OCI-LY7 (cell line): ENCODE data around the gene STAT6. TPM values are rescaled to one million over a fixed set of nuclear protein-coding genes. Genes with fewer than 3 reads are reported as not detected.
A peak's percentile ranks its signal among the peaks of the same experiment; 100 is the strongest.

Experiments
- BruUV-seq: library from RNA; stranded (reverse); fragments of 400-500 nt; replicated peaks from 2 replicates; lab custom pipeline; 2021; lab: Mats Ljungman, UMichigan
- CTCF ChIA-PET: fragments of 300-600 bp; sonication (Branson Sonifier 250); formaldehyde crosslinking; loops from one replicate; lab custom pipeline; 2022; ENCODE audit warnings: antibody characterized with exemption; ENCODE audit not compliant: unreplicated experiment; lab: Charles Lee
- POLR2A ChIA-PET: fragments of 300-600 bp; sonication (Branson Sonifier 250); formaldehyde crosslinking; loops from one replicate; lab custom pipeline; 2022; ENCODE audit warnings: antibody characterized with exemption; lab: Charles Lee
- DNase-seq: peaks from one replicate; pipeline ENCODE4 v3.0.0-alpha.2; 2015; ENCODE audit warnings: low spot score
- H2AFZ ChIP-seq: fragments of 200-600 bp; sonication (generic), shearing (Covaris generic); 2 replicates; pipeline ENCODE4 v1.6.1; 2014; ENCODE audit warnings: mild to moderate bottlenecking, antibody characterized with exemption, low read length, moderate library complexity
- H3K27ac ChIP-seq: fragments of 200-600 bp; sonication (generic); 2 replicates; pipeline ENCODE4 v1.5.1; 2014; ENCODE audit warnings: mixed run types, low read depth, mild to moderate bottlenecking, moderate library complexity, low read length, inconsistent platforms; ENCODE audit not compliant: poor library complexity, severe bottlenecking
- H3K36me3 ChIP-seq: fragments of 200-600 bp; sonication (generic); 2 replicates; pipeline ENCODE4 v1.6.1; 2014; ENCODE audit warnings: mild to moderate bottlenecking, antibody characterized with exemption, low read length, moderate library complexity, mixed read lengths; ENCODE audit not compliant: insufficient read depth
- H3K4me1 ChIP-seq: fragments of 200-600 bp; sonication (generic); 2 replicates; pipeline ENCODE4 v1.5.1; 2014; ENCODE audit warnings: mild to moderate bottlenecking, low read length; ENCODE audit not compliant: insufficient read depth, poor library complexity, severe bottlenecking
- H3K4me2 ChIP-seq: fragments of 200-600 bp; sonication (generic); 2 replicates; pipeline ENCODE4 v1.6.1; 2014; ENCODE audit warnings: mild to moderate bottlenecking, low read length
- H3K4me3 ChIP-seq: fragments of 200-600 bp; sonication (generic); 2 replicates; pipeline ENCODE4 v1.5.1; 2014; ENCODE audit warnings: mild to moderate bottlenecking, low read depth, low read length; ENCODE audit not compliant: poor library complexity, severe bottlenecking
- H3K79me2 ChIP-seq: fragments of 200-600 bp; sonication (generic); 2 replicates; pipeline ENCODE4 v1.6.1; 2016; ENCODE audit warnings: low read depth, mild to moderate bottlenecking, low read length, moderate library complexity, mixed read lengths; ENCODE audit not compliant: insufficient read depth
- H3K9me2 ChIP-seq: fragments of 200-600 bp; sonication (generic); 2 replicates; pipeline ENCODE4 v1.6.1; 2016; ENCODE audit warnings: mild to moderate bottlenecking, low read length, mixed read lengths; ENCODE audit not compliant: insufficient read depth
- H3K9me3 ChIP-seq: fragments of 200-600 bp; sonication (generic); 2 replicates; pipeline ENCODE4 v1.6.1; 2014; ENCODE audit warnings: mild to moderate bottlenecking, mixed run types, low read length, mixed read lengths
- H4K20me1 ChIP-seq: fragments of 200-600 bp; sonication (generic); 2 replicates; pipeline ENCODE4 v1.6.1; 2014; ENCODE audit warnings: mild to moderate bottlenecking, antibody characterized with exemption, low read length, moderate library complexity, mixed read lengths; ENCODE audit not compliant: insufficient read depth
- EZH2phosphoT487 ChIP-seq: fragments of 200-600 bp; sonication (generic); IDR thresholded peaks from 2 replicates; pipeline ENCODE4 v1.6.1; 2018; ENCODE audit warnings: low read depth, borderline replicate concordance, mild to moderate bottlenecking, mixed run types, antibody characterized with exemption, low read length, moderate library complexity, mixed read lengths
- intact Hi-C: fragments of 100-400 bp; cut with micrococcal nuclease; formaldehyde crosslinking; loops from one replicate; pipeline ENCODE4 v1.10.0; 2022; ENCODE audit not compliant: unreplicated experiment
- total RNA-seq, 2 experiments: library from RNA; depleted of rRNA in 1 of 2; stranded (reverse); fragments of >200 nt in 1 of 2; shearing (Covaris generic) in 1 of 2; gene quantifications; 2 replicates each; pipeline ENCODE4 v1.2.3, GENCODE V29; 2014 to 2022
- TF ChIP-seq, protein P1 (sequence below): fragments of 200-600 bp; sonication (generic); conservative IDR thresholded peaks from 2 replicates; pipeline ENCODE4 v1.5.1; 2014; ENCODE audit warnings: mild to moderate bottlenecking, antibody characterized with exemption, low read length, moderate library complexity, mixed read lengths

The STAT6 gene
- total RNA-seq, 2 experiments from 2014 or later = 73.6 to 128 TPM

DNA sequence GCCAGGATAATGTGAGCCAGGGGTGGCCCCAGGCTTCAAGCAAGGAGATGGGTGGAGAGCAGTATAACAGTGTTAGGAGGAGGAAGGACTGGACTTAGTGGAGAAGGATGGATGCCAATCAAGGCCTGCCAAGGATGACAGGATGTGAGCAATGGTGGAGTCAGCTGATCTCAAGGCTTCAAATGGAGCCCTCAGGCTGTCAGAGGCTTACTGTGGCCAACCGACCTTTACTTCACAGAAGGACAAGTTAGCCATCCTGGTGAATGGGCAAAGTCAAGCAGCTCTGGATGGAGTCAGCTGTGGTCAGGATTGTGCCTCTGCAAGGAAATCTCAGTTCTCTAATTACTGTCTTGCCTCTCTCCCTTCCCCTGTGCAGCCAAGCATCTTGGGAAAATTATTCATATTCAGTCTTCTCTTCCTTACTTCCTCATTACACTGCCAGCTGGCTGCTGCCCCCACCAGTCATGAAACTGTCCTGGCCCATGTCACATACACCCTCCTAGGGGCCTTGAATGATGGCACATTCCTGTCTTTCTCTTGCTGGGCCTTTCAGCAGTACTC lies 7.6 kb upstream of the STAT6 start:
- CTCF ChIA-PET = no interaction called here
- DNase-seq = peak; percentile 38

DNA sequence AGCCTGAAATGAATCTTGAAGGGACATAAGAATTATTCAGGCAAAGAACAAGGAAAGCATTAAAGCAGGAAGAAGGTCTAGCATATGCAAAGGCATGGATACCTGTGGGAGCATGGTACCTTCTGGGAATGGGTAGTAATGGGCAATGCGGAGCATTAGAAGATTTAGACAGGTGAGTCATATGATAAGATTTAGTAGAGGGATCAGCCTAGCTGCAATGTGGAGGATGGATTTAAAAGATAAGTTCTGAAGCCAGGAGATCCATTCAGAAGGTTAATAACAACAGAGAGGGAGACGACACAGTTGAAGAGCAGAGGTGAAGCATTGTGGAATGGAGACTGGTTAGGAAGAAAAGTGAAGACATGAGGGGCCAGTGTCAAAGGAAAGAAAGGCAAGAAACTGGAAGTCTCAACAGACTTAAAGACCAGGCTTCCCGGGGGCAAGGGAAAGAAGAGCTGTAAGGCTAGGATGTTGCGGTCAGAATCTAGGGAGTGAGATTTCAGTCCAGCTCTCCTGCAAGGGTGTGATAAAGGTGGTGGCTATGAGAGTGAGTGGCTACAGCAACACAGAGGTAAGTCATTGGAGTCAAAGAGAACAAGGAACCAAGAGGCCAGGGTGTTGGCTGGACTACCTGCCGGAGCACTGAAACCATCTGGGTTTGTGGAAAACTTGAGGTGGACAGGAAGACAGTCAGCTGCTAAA lies 5.6 kb upstream of the STAT6 start:
- POLR2A ChIA-PET = interaction anchor here (0.5 kb wide), 1 partner anchor 412 kb away, joined by 3 read pairs; no protein-coding TSS in a partner anchor
- Histone ChIP-seq H3K4me2 (no peak overlapping the region), H2AFZ (no peak overlapping the region), H3K9me2 (no peaks in the 10 kb centered on the region), H3K36me3 (no peaks in the 10 kb centered on the region), H3K79me2 (no peaks in the 10 kb centered on the region), H3K9me3 (no peaks in the 10 kb centered on the region), H4K20me1 (no peaks in the 10 kb centered on the region), H3K27ac (no peak overlapping the region), H3K4me3 (no peak overlapping the region), H3K4me1 (peaks cover 20% of the 10 kb centered on the region)
- BruUV-seq = no TSS peak
- intact Hi-C loops = loop anchor here (10.0 kb wide), 1 partner anchor 602 kb away; no protein-coding TSS in a partner anchor
- DNase-seq = no peak
- TF ChIP-seq, protein P1, sequence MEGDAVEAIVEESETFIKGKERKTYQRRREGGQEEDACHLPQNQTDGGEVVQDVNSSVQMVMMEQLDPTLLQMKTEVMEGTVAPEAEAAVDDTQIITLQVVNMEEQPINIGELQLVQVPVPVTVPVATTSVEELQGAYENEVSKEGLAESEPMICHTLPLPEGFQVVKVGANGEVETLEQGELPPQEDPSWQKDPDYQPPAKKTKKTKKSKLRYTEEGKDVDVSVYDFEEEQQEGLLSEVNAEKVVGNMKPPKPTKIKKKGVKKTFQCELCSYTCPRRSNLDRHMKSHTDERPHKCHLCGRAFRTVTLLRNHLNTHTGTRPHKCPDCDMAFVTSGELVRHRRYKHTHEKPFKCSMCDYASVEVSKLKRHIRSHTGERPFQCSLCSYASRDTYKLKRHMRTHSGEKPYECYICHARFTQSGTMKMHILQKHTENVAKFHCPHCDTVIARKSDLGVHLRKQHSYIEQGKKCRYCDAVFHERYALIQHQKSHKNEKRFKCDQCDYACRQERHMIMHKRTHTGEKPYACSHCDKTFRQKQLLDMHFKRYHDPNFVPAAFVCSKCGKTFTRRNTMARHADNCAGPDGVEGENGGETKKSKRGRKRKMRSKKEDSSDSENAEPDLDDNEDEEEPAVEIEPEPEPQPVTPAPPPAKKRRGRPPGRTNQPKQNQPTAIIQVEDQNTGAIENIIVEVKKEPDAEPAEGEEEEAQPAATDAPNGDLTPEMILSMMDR = no peak
- no peak for TF ChIP-seq EZH2phosphoT487
- CTCF ChIA-PET = no interaction called here

More for the DNA sequence above, 7.6 kb upstream of the STAT6 start:
- no peak overlapping the region for H3K27ac ChIP-seq
- no peaks in the 10 kb centered on the region for H3K36me3 ChIP-seq
- peaks cover 7% of the 10 kb centered on the region; the same call in 1 of the 2 replicates for H3K9me3 ChIP-seq
- intact Hi-C loops = loop anchor here (10.0 kb wide), 1 partner anchor 604 kb away; no protein-coding TSS in a partner anchor
- POLR2A ChIA-PET = interaction anchor here (0.6 kb wide), 2 partner anchors 9 to 434 kb away, joined by 3 to 4 read pairs; no protein-coding TSS in a partner anchor
- H2AFZ ChIP-seq = peak overlapping the region; percentile 18; the same call in 1 of the 2 replicates
- no peaks in the 10 kb centered on the region for H3K79me2 ChIP-seq
- no peaks in the 10 kb centered on the region for H3K9me2 ChIP-seq
- H4K20me1 ChIP-seq = no peaks in the 10 kb centered on the region
- H3K4me3 ChIP-seq = no peak overlapping the region
- H3K4me1 ChIP-seq = peaks cover 10% of the 10 kb centered on the region
- TF ChIP-seq EZH2phosphoT487 = no peak
- TF ChIP-seq, protein P1 = no peak
- no TSS peak for BruUV-seq
- H3K4me2 ChIP-seq = peak overlapping the region; percentile 22; the same call in 1 of the 2 replicates
